DOHH2 (cell line): ENCODE data around the gene TMEM273.

Source experiments
- H3F3A ChIP-seq: fragments of 200-600 bp; sonication (generic), shearing (Covaris generic); 2 replicates; pipeline ENCODE4 v1.6.0; 2016; ENCODE audit warnings: antibody characterized with exemption, mild to moderate bottlenecking; ENCODE audit not compliant: control insufficient read depth, insufficient read depth
- H3K27ac ChIP-seq: fragments of 200-600 bp; sonication (generic); 2 replicates; pipeline ENCODE4 v1.5.1; 2014; ENCODE audit warnings: low read depth, mild to moderate bottlenecking, low read length, moderate library complexity
- H3K27me3 ChIP-seq: fragments of 200-600 bp; sonication (generic); 2 replicates; pipeline ENCODE4 v1.6.1; 2014; ENCODE audit warnings: mild to moderate bottlenecking, low read length, mixed read lengths; ENCODE audit not compliant: control insufficient read depth
- H3K36me3 ChIP-seq: fragments of 200-600 bp; sonication (generic); 2 replicates; pipeline ENCODE4 v1.6.1; 2014; ENCODE audit warnings: mild to moderate bottlenecking, low read length, moderate library complexity, mixed read lengths; ENCODE audit not compliant: control insufficient read depth
- H3K4me1 ChIP-seq: fragments of 200-600 bp; sonication (generic); 2 replicates; pipeline ENCODE4 v1.6.1; 2014; ENCODE audit warnings: mild to moderate bottlenecking, low read length, mixed read lengths; ENCODE audit not compliant: control insufficient read depth
- H3K4me2 ChIP-seq: fragments of 200-600 bp; sonication (generic); 2 replicates; pipeline ENCODE4 v1.6.0; 2014; ENCODE audit warnings: mild to moderate bottlenecking, low read length, moderate library complexity
- H3K4me3 ChIP-seq: fragments of 200-600 bp; sonication (generic); 2 replicates; pipeline ENCODE4 v1.5.1; 2014; ENCODE audit warnings: mild to moderate bottlenecking, low read length, mixed read lengths
- H3K79me2 ChIP-seq: fragments of 200-600 bp; sonication (generic); 2 replicates; pipeline ENCODE4 v1.6.1; 2014; ENCODE audit warnings: mild to moderate bottlenecking, low read length, mixed read lengths; ENCODE audit not compliant: control insufficient read depth
- H3K9me2 ChIP-seq: fragments of 200-600 bp; sonication (generic); replicated peaks from 2 replicates; pipeline ENCODE4 v1.6.1; 2014; ENCODE audit warnings: mild to moderate bottlenecking, low read length, mixed read lengths; ENCODE audit not compliant: control insufficient read depth
- H3K9me3 ChIP-seq: fragments of 200-600 bp; sonication (generic); 2 replicates; pipeline ENCODE4 v1.6.1; 2014; ENCODE audit warnings: antibody characterized with exemption, low read length, mixed read lengths; ENCODE audit not compliant: control insufficient read depth, insufficient read depth
- H4K20me1 ChIP-seq: fragments of 200-600 bp; sonication (generic); 2 replicates; pipeline ENCODE4 v1.6.0; 2014; ENCODE audit warnings: low read depth, mild to moderate bottlenecking, antibody characterized with exemption, low read length, moderate library complexity; ENCODE audit not compliant: control insufficient read depth, insufficient read depth
- CTCF ChIP-seq: fragments of 200-600 bp; sonication (generic); IDR thresholded peaks from one replicate; pipeline ENCODE4 v1.5.1; 2014; ENCODE audit warnings: antibody characterized with exemption, mild to moderate bottlenecking, low read depth, low read length; ENCODE audit not compliant: poor library complexity, severe bottlenecking
- EZH2phosphoT487 ChIP-seq: fragments of 200-600 bp; sonication (generic); IDR thresholded peaks from 2 replicates; pipeline ENCODE4 v1.6.1; 2017; ENCODE audit warnings: borderline replicate concordance, mild to moderate bottlenecking, antibody characterized with exemption, low read length, moderate library complexity, mixed read lengths

The TMEM273 gene

GRCh38 chr10:49141541-49142332 is 46.5 kb downstream of the TMEM273 start:
- TF ChIP-seq CTCF, result no peak
- Histone ChIP-seq H3K4me2 (no peak overlapping the region), H3K27ac (no peak overlapping the region), H3K9me3 (0 out of 2 replicates have a peak, but pooled peaks cover 6% of the 10 kb centered on the region), H3K4me3 (no peak overlapping the region), H4K20me1 (no peaks in the 10 kb centered on the region), H3K79me2 (no peaks in the 10 kb centered on the region), H3K4me1 (no peaks in the 10 kb centered on the region), H3F3A (no peaks in the 10 kb centered on the region), H3K9me2 (no peaks in the 10 kb centered on the region), H3K27me3 (no peaks in the 10 kb centered on the region; the same call in 1 of the 2 replicates), H3K36me3 (no peaks in the 10 kb centered on the region)

GRCh38 chr10:49140304-49141177 is 47.6 kb downstream of the TMEM273 start:
- no peak overlapping the region for H3K4me3 ChIP-seq
- no peak overlapping the region for H3K27ac ChIP-seq
- H3K9me3 ChIP-seq, result peaks cover 12% of the 10 kb centered on the region; the same call in 1 of the 2 replicates
- no peaks in the 10 kb centered on the region for H3K9me2 ChIP-seq
- no peaks in the 10 kb centered on the region for H3K79me2 ChIP-seq
- no peaks in the 10 kb centered on the region for H4K20me1 ChIP-seq
- peaks cover 11% of the 10 kb centered on the region for H3K4me1 ChIP-seq
- no peaks in the 10 kb centered on the region for H3K36me3 ChIP-seq
- H3F3A ChIP-seq, result no peaks in the 10 kb centered on the region
- no peak overlapping the region for H3K4me2 ChIP-seq
- TF ChIP-seq CTCF (no peak), EZH2phosphoT487 (no peak)
- no peaks in the 10 kb centered on the region; the same call in 1 of the 2 replicates for H3K27me3 ChIP-seq

GRCh38 chr10:49139846-49140195 is 48.4 kb downstream of the TMEM273 start:
- H3F3A ChIP-seq, result no peaks in the 10 kb centered on the region
- H3K79me2 ChIP-seq, result no peaks in the 10 kb centered on the region
- H3K27me3 ChIP-seq, result no peaks in the 10 kb centered on the region; the same call in 1 of the 2 replicates
- no peak overlapping the region for H3K27ac ChIP-seq
- no peak overlapping the region for H3K4me3 ChIP-seq
- H4K20me1 ChIP-seq, result no peaks in the 10 kb centered on the region
- no peaks in the 10 kb centered on the region for H3K9me2 ChIP-seq
- no peaks in the 10 kb centered on the region for H3K36me3 ChIP-seq
- TF ChIP-seq CTCF (no peak), EZH2phosphoT487 (no peak)
- peaks cover 18% of the 10 kb centered on the region for H3K4me1 ChIP-seq
- H3K9me3 ChIP-seq, result peaks cover 12% of the 10 kb centered on the region; the same call in 1 of the 2 replicates
- H3K4me2 ChIP-seq, result no peak overlapping the region
